BLaER1 (cell line): ENCODE data around the gene RPAP3.

Experiments used
- H3K27ac ChIP-seq: shearing (Covaris generic); formaldehyde crosslinking; 2 replicates; pipeline ENCODE4 v1.8.1; 2022
- H3K27me3 ChIP-seq: shearing (Covaris generic); formaldehyde crosslinking; 2 replicates; pipeline ENCODE4 v1.8.1; 2022
- H3K36me3 ChIP-seq: shearing (Covaris generic); formaldehyde crosslinking; 2 replicates; pipeline ENCODE4 v1.8.1; 2022
- H3K4me1 ChIP-seq: shearing (Covaris generic); formaldehyde crosslinking; 2 replicates; pipeline ENCODE4 v1.8.1; 2022
- H3K4me2 ChIP-seq: shearing (Covaris generic); formaldehyde crosslinking; 2 replicates; pipeline ENCODE4 v1.8.1; 2022
- H3K4me3 ChIP-seq: shearing (Covaris generic); formaldehyde crosslinking; 2 replicates; pipeline ENCODE4 v1.8.1; 2022
- H3K9ac ChIP-seq: shearing (Covaris generic); formaldehyde crosslinking; 2 replicates; pipeline ENCODE4 v1.8.1; 2022
- H3K9me3 ChIP-seq: shearing (Covaris generic); formaldehyde crosslinking; 2 replicates; pipeline ENCODE4 v1.8.1; 2022
- H4K20me1 ChIP-seq: shearing (Covaris generic); formaldehyde crosslinking; 2 replicates; pipeline ENCODE4 v1.8.1; 2022
- Cebpa-rat ChIP-seq: shearing (Covaris generic); IDR thresholded peaks from 2 replicates; pipeline ENCODE4 v1.8.1; 2022

Gene RPAP3

GRCh38 chr12:47722941-47723631 lies 17.3 kb upstream of the RPAP3 start:
- no peak overlapping the region for H3K4me3 ChIP-seq
- H3K27ac ChIP-seq: no peak overlapping the region
- H3K36me3 ChIP-seq: no peaks in the 10 kb centered on the region
- no peaks in the 10 kb centered on the region for H4K20me1 ChIP-seq
- H3K9ac ChIP-seq: no peak overlapping the region
- H3K4me1 ChIP-seq: peaks cover 55% of the 10 kb centered on the region
- no peaks in the 10 kb centered on the region for H3K9me3 ChIP-seq
- no peaks in the 10 kb centered on the region for H3K27me3 ChIP-seq
- peak overlapping the region; percentile 57; the same call in 1 of the 2 replicates for H3K4me2 ChIP-seq
- no peak for TF ChIP-seq Cebpa-rat

- no peak overlapping the region for H3K9ac ChIP-seq
- H3K27ac ChIP-seq: no peak overlapping the region
- H3K4me2 ChIP-seq: peak overlapping the region; percentile 57
- H3K4me3 ChIP-seq: no peak overlapping the region
- H3K27me3 ChIP-seq: no peaks in the 10 kb centered on the region
- TF ChIP-seq Cebpa-rat: no peak
- no peaks in the 10 kb centered on the region for H4K20me1 ChIP-seq
- no peaks in the 10 kb centered on the region for H3K9me3 ChIP-seq
- peaks cover 61% of the 10 kb centered on the region for H3K4me1 ChIP-seq
- H3K36me3 ChIP-seq: no peaks in the 10 kb centered on the region
Measured at GRCh38 chr12:47722136-47722834, 16.5 kb upstream of the RPAP3 start.

GRCh38 chr12:47721431-47721973 lies 15.7 kb upstream of the RPAP3 start:
- H3K27me3 ChIP-seq: no peaks in the 10 kb centered on the region
- no peak overlapping the region for H3K4me3 ChIP-seq
- no peak overlapping the region for H3K9ac ChIP-seq
- H3K27ac ChIP-seq: no peak overlapping the region
- no peak; the same call in 1 of the 2 replicates for TF ChIP-seq Cebpa-rat
- H3K4me2 ChIP-seq: peak overlapping the region; percentile 57
- H3K36me3 ChIP-seq: no peaks in the 10 kb centered on the region
- no peaks in the 10 kb centered on the region for H3K9me3 ChIP-seq
- no peaks in the 10 kb centered on the region for H4K20me1 ChIP-seq
- H3K4me1 ChIP-seq: peaks cover 61% of the 10 kb centered on the region

- Histone ChIP-seq H3K27ac (no peak overlapping the region), H3K9me3 (no peaks in the 10 kb centered on the region), H4K20me1 (no peaks in the 10 kb centered on the region), H3K27me3 (no peaks in the 10 kb centered on the region), H3K4me3 (no peak overlapping the region), H3K9ac (no peak overlapping the region), H3K36me3 (no peaks in the 10 kb centered on the region), H3K4me1 (peaks cover 56% of the 10 kb centered on the region), H3K4me2 (peak overlapping the region; percentile 80; the same call in 1 of the 2 replicates)
- no peak for TF ChIP-seq Cebpa-rat
Measured at GRCh38 chr12:47718531-47718930, 12.7 kb upstream of the RPAP3 start.

- H4K20me1 ChIP-seq: no peaks in the 10 kb centered on the region
- peak overlapping the region; percentile 80 for H3K4me2 ChIP-seq
- H3K27ac ChIP-seq: peak overlapping the region; percentile 62
- H3K4me3 ChIP-seq: no peak overlapping the region
- no peaks in the 10 kb centered on the region for H3K9me3 ChIP-seq
- H3K9ac ChIP-seq: peak overlapping the region; percentile 61; the same call in 1 of the 2 replicates
- H3K27me3 ChIP-seq: no peaks in the 10 kb centered on the region
- no peak for TF ChIP-seq Cebpa-rat
- H3K36me3 ChIP-seq: no peaks in the 10 kb centered on the region
- peaks cover 58% of the 10 kb centered on the region for H3K4me1 ChIP-seq
Measured at GRCh38 chr12:47717443-47718193, 11.8 kb upstream of the RPAP3 start.

- Histone ChIP-seq H4K20me1 (no peaks in the 10 kb centered on the region), H3K27ac (peak overlapping the region; percentile 62), H3K9me3 (no peaks in the 10 kb centered on the region), H3K4me3 (no peak overlapping the region), H3K4me1 (peaks cover 53% of the 10 kb centered on the region), H3K9ac (peak overlapping the region; percentile 61; the same call in 1 of the 2 replicates), H3K4me2 (peak overlapping the region; percentile 80), H3K36me3 (no peaks in the 10 kb centered on the region), H3K27me3 (no peaks in the 10 kb centered on the region)
- no peak for TF ChIP-seq Cebpa-rat
Measured at GRCh38 chr12:47717046-47717442, 11.2 kb upstream of the RPAP3 start.

GRCh38 chr12:47715877-47716548 lies 10.2 kb upstream of the RPAP3 start:
- H3K4me1 ChIP-seq: peaks cover 43% of the 10 kb centered on the region
- H4K20me1 ChIP-seq: no peaks in the 10 kb centered on the region
- peak overlapping the region; percentile 35; the same call in 1 of the 2 replicates for H3K9ac ChIP-seq
- H3K27ac ChIP-seq: peak overlapping the region; percentile 62; the same call in 1 of the 2 replicates
- no peak for TF ChIP-seq Cebpa-rat
- no peak overlapping the region for H3K4me3 ChIP-seq
- peak overlapping the region; percentile 80 for H3K4me2 ChIP-seq
- H3K36me3 ChIP-seq: no peaks in the 10 kb centered on the region
- no peaks in the 10 kb centered on the region for H3K27me3 ChIP-seq
- no peaks in the 10 kb centered on the region for H3K9me3 ChIP-seq

GRCh38 chr12:47715393-47715876 lies 9.6 kb upstream of the RPAP3 start:
- H3K27ac ChIP-seq: no peak overlapping the region
- peak overlapping the region; percentile 11; the same call in 1 of the 2 replicates for H3K4me2 ChIP-seq
- no peaks in the 10 kb centered on the region for H3K9me3 ChIP-seq
- no peak for TF ChIP-seq Cebpa-rat
- no peaks in the 10 kb centered on the region for H4K20me1 ChIP-seq
- H3K36me3 ChIP-seq: no peaks in the 10 kb centered on the region
- peaks cover 39% of the 10 kb centered on the region for H3K4me1 ChIP-seq
- no peaks in the 10 kb centered on the region for H3K27me3 ChIP-seq
- no peak overlapping the region for H3K4me3 ChIP-seq
- no peak overlapping the region for H3K9ac ChIP-seq

GRCh38 chr12:47714826-47715386 lies 9.1 kb upstream of the RPAP3 start:
- Histone ChIP-seq H3K4me3 (no peak overlapping the region), H3K27me3 (no peaks in the 10 kb centered on the region), H3K4me1 (peaks cover 39% of the 10 kb centered on the region), H3K9me3 (no peaks in the 10 kb centered on the region), H4K20me1 (no peaks in the 10 kb centered on the region), H3K27ac (no peak overlapping the region), H3K4me2 (no peak overlapping the region), H3K9ac (no peak overlapping the region), H3K36me3 (no peaks in the 10 kb centered on the region)
- no peak for TF ChIP-seq Cebpa-rat
